Activated CD8-positive, alpha-beta T cell treated with anti-CD3 and anti-CD28 coated beads, Interleukin-2, amount 10 ng/mL, durations not matched to agents 7 days and 5 days (primary cell): ENCODE data around the gene SLC27A1. TPM values are rescaled to one million over a fixed set of nuclear protein-coding genes. Genes with fewer than 3 reads are reported as not detected.

Experiments used
- ATAC-seq: fragments of 150-1000 bp; cut with Tn5 transposase; one replicate; pipeline ENCODE4 v1.10.0; 2021; ENCODE audit warnings: moderate library complexity
- CTCF ChIA-PET: fragments of 350-600 bp; sonication (Branson Sonifier 250); formaldehyde crosslinking; loops from one replicate; lab custom pipeline; 2021; ENCODE audit warnings: antibody characterized with exemption; lab: Charles Lee
- POLR2A ChIA-PET: fragments of 350-600 bp; sonication (Branson Sonifier 250); formaldehyde crosslinking; loops from one replicate; lab custom pipeline; 2021; ENCODE audit warnings: antibody characterized with exemption; lab: Charles Lee
- DNase-seq: peaks from one replicate; pipeline ENCODE4 v3.0.0-alpha.2; 2020
- H3K27ac Mint-ChIP-seq: one replicate; pipeline ENCODE4 v1.8.0; 2021; ENCODE audit warnings: mild to moderate bottlenecking, mixed read lengths
- H3K27me3 Mint-ChIP-seq: one replicate; pipeline ENCODE4 v1.8.0; 2021; ENCODE audit warnings: low read depth, mixed read lengths
- H3K36me3 Mint-ChIP-seq: one replicate; pipeline ENCODE4 v1.8.0; 2021; ENCODE audit warnings: low read depth, mixed read lengths
- H3K4me1 Mint-ChIP-seq: one replicate; pipeline ENCODE4 v1.8.0; 2021; ENCODE audit warnings: low read depth, mixed read lengths
- H3K4me3 Mint-ChIP-seq: one replicate; pipeline ENCODE4 v1.8.0; 2021; ENCODE audit warnings: mild to moderate bottlenecking, mixed read lengths
- H3K9me3 Mint-ChIP-seq: one replicate; pipeline ENCODE4 v1.8.0; 2022; ENCODE audit warnings: mixed read lengths; ENCODE audit not compliant: insufficient read depth
- total RNA-seq, 2 experiments: library from RNA; stranded (reverse); gene quantifications; one replicate each; pipeline ENCODE4 v1.2.3, GENCODE V29; 2021

Gene SLC27A1
- total RNA-seq, 2 experiments from 2014 or later: 7.3 to 7.4 TPM

DNA sequence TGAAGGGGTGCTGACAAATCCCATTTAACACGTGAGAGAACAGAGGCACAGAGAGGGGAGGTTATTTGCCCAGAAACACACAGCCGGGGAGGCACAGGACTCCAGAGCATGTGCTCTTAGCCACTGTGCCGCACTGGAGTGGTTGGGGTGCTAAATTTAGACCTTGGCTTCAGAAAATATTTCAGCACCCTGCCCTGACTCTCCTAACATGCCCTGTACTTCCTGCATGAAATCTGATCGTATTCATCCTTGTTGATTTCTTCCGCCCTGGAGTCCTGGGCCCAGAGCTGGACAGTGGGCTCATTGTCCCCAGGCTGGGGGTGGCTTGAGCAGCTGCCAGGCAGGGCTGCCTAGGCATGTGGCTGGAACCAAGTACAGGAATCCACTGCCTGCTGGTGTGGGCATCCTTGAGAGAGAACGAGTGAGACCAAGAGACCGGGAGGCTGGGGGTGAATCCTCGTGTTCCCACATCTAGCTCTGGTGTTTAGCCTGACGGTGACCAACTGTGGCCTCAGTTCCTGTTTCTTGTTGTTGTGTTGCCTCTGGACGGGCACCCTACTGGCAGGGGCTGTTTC, 5.3 kb downstream of the SLC27A1 start:
- ATAC-seq: no peak
- Mint-ChIP-seq H3K9me3 (no peaks in the 10 kb centered on the region), H3K27me3 (peaks cover 3% of the 10 kb centered on the region), H3K4me1 (peaks cover 27% of the 10 kb centered on the region), H3K27ac (no peak overlapping the region), H3K4me3 (no peak overlapping the region), H3K36me3 (no peaks in the 10 kb centered on the region)
- DNase-seq: no peak
- POLR2A ChIA-PET: no interaction called here
- CTCF ChIA-PET: interaction anchor here (0.8 kb wide), 1 partner anchor 20 kb away, joined by 3 read pairs; no protein-coding TSS in a partner anchor

DNA sequence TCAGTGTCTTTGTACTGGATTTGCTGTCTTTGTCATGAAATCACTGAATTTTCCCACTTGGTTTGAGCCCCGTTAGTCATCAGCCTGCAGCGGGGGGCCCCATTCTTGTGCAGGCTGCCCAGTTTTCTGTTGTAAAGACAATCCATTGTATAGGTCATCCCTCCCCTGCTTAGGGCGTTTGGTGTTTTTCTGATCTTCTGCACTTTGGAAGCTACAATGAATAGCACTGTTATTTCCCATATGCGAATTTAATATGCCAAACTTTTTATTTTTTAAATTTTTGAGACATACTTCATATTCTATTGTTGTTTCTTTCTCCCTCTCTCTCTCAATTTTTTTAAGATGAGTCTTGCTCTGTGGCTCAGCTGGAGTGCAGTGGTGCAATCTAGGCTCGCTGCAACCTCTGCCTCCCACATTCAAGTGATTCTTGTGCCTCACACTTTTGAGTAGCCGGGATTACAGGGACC, 9.0 kb downstream of the SLC27A1 start:
- ATAC-seq (no peak), DNase-seq (no peak)
- Mint-ChIP-seq H3K36me3 (no peaks in the 10 kb centered on the region), H3K27ac (no peak overlapping the region), H3K9me3 (no peaks in the 10 kb centered on the region), H3K4me3 (no peak overlapping the region), H3K4me1 (no peaks in the 10 kb centered on the region), H3K27me3 (no peaks in the 10 kb centered on the region)
- CTCF ChIA-PET: interaction anchor here (3.4 kb wide), 1 partner anchor 17 kb away, joined by 15 read pairs; no protein-coding TSS in a partner anchor
- POLR2A ChIA-PET: no interaction called here

DNA sequence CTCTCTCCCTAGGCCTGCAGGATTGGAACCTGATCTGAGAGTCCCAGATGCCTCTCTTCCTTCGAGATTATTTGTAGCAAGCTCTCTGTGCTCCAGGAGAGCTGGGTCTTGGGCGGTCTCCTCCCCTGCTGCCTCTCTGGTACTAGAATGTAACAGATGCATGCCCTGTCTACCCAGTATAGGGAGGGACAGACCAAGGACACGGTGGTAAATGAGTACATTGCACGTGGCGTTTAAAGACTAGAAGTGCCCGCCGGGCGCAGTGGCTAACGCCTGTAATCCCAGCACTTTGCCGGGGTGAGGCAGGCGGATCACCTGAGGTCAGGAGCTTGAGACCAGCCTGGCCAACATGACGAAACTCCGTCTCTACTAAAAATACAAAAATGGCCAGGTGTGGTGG, 11.7 kb downstream of the SLC27A1 start:
- ChIA-PET CTCF (no interaction called here), POLR2A (no interaction called here)
- Mint-ChIP-seq H3K4me1 (peaks cover 3% of the 10 kb centered on the region), H3K4me3 (no peak overlapping the region), H3K36me3 (no peaks in the 10 kb centered on the region), H3K27me3 (no peaks in the 10 kb centered on the region), H3K9me3 (no peaks in the 10 kb centered on the region), H3K27ac (no peak overlapping the region)
- ATAC-seq (no peak), DNase-seq (no peak)

DNA sequence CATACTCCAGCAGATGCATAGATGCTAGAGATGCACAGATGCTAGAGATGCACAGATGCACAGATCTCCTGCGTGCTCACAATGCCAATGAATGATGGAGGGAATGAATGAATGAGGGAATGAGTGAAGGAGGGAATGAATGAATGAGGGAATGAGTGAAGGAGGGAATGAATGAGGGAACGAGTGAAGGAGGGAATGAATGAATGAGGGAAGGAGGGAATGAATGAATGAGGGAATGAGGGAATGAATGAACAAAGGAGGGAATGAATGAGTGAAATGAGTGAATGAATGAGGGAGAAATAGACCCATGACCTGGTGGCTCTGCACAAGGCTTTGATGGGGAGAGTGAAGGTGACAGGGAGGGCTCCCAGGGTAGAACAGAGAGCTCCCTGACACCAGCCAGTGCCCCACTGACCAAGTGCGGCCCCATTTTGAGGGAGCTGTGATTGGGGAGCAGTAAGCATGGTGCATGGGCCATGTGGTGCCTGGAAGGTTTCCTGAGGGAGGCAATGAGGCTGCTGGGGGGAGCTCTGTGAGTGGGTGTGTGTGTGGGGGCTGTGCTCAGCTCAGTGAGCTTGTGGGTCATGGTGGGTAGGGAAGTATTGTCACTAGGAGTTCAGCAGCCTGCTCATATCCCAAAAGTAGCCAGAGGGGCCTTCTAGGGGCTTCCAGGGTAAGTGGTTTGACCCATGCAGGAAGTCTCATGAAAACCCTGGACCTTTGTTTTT, 12.7 kb downstream of the SLC27A1 start:
- Mint-ChIP-seq H3K9me3 (no peaks in the 10 kb centered on the region), H3K4me1 (peaks cover 11% of the 10 kb centered on the region), H3K27ac (no peak overlapping the region), H3K27me3 (no peaks in the 10 kb centered on the region), H3K36me3 (no peaks in the 10 kb centered on the region), H3K4me3 (no peak overlapping the region)
- no peak for DNase-seq
- CTCF ChIA-PET: no interaction called here
- POLR2A ChIA-PET: no interaction called here
- ATAC-seq: no peak

DNA sequence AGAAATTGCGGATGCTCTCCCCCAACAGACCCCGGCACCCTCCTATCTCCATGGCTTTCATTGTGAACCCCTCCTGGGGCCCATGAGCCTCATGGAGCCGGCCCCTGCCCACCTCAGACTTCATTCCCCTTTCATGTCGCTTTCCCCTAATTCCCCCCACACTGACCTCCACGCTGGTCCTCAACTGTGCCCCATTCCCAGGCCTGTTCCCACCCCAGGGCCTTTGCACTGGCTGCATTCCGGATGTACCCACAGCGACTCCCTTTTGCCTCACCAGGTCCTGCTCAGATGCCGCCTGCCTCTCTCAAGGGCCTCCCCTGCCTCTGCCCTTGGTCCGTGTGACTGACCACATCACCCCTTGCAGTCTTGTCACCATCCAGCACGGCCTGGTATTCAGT, 13.3 kb downstream of the SLC27A1 start:
- no peak for ATAC-seq

DNA sequence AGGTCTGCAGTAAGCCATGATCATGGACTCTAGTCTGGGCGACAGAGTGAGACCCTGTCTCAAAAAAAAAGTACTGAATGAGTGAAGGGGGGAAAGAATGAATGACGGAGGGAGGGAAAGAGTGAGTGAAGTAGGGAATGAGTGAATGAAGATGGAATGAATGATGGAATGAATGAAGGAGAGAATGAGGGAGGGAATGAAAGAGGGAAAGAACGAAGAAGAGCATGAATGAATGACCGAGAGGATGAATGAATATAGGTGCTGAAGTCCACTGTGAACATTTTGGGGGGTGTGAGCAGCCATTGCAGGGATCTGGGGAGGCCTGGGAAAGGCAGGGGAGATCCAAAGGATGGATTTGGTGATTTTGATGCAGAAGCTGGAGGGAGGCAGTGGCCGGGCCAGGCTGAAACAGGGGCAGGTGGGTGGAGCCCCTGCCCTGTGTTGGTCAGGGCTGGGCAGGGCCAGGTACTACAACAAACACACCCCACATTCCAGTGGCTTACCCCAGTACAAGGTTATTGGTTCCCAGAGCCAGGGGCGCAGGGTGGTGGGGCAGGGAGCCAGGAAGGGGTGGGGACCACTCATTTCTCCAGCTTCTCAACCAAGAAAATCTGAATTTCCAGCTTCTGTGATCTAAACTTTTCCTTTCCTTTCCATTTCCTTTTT, 14.3 kb downstream of the SLC27A1 start:
- peaks cover 5% of the 10 kb centered on the region for H3K36me3 Mint-ChIP-seq
- H3K9me3 Mint-ChIP-seq: no peaks in the 10 kb centered on the region
- ChIA-PET CTCF (interaction anchor here (1.4 kb wide), 1 partner anchor 12 kb away, joined by 5 read pairs; no protein-coding TSS in a partner anchor), POLR2A (no interaction called here)
- H3K4me3 Mint-ChIP-seq: no peak overlapping the region
- H3K4me1 Mint-ChIP-seq: peaks cover 27% of the 10 kb centered on the region
- ATAC-seq (no peak), DNase-seq (no peak)
- H3K27me3 Mint-ChIP-seq: no peaks in the 10 kb centered on the region
- no peak overlapping the region for H3K27ac Mint-ChIP-seq

More for the DNA sequence above, 13.3 kb downstream of the SLC27A1 start:
- ChIA-PET CTCF (no interaction called here), POLR2A (no interaction called here)
- H3K27me3 Mint-ChIP-seq: no peaks in the 10 kb centered on the region
- H3K9me3 Mint-ChIP-seq: no peaks in the 10 kb centered on the region
- H3K4me1 Mint-ChIP-seq: peaks cover 17% of the 10 kb centered on the region
- DNase-seq: no peak
- H3K4me3 Mint-ChIP-seq: no peak overlapping the region
- no peak overlapping the region for H3K27ac Mint-ChIP-seq
- H3K36me3 Mint-ChIP-seq: peaks cover 2% of the 10 kb centered on the region

DNA sequence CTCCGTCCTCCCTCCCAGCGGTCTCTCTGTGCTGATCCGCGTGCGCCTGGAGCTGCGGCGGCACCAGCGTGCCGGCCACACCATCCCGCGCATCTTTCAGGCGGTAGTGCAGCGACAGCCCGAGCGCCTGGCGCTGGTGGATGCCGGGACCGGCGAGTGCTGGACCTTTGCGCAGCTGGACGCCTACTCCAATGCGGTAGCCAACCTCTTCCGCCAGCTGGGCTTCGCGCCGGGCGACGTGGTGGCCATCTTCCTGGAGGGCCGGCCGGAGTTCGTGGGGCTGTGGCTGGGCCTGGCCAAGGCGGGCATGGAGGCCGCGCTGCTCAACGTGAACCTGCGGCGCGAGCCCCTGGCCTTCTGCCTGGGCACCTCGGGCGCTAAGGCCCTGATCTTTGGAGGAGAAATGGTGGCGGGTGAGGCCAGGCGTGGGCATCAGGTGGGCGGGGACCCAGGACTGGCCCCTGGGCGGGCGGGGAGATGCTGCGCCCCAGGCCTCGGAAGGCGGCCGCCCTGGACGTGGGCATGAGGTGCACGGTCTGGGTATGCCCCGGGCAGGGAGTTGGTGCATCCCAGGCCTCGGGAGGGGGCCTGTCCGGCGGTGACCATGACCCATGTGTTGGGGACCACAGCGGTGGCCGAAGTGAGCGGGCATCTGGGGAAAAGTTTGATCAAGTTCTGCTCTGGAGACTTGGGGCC, 16.4 kb downstream of the SLC27A1 start:
- POLR2A ChIA-PET: no interaction called here
- CTCF ChIA-PET: interaction anchor here (1.6 kb wide), 1 partner anchor 10 kb away, joined by 12 read pairs; no protein-coding TSS in a partner anchor
- Mint-ChIP-seq H3K36me3 (peaks cover 7% of the 10 kb centered on the region), H3K4me1 (peaks cover 47% of the 10 kb centered on the region), H3K9me3 (no peaks in the 10 kb centered on the region), H3K4me3 (no peak overlapping the region), H3K27ac (no peak overlapping the region), H3K27me3 (no peaks in the 10 kb centered on the region)
- DNase-seq: no peak
- no peak for ATAC-seq

DNA sequence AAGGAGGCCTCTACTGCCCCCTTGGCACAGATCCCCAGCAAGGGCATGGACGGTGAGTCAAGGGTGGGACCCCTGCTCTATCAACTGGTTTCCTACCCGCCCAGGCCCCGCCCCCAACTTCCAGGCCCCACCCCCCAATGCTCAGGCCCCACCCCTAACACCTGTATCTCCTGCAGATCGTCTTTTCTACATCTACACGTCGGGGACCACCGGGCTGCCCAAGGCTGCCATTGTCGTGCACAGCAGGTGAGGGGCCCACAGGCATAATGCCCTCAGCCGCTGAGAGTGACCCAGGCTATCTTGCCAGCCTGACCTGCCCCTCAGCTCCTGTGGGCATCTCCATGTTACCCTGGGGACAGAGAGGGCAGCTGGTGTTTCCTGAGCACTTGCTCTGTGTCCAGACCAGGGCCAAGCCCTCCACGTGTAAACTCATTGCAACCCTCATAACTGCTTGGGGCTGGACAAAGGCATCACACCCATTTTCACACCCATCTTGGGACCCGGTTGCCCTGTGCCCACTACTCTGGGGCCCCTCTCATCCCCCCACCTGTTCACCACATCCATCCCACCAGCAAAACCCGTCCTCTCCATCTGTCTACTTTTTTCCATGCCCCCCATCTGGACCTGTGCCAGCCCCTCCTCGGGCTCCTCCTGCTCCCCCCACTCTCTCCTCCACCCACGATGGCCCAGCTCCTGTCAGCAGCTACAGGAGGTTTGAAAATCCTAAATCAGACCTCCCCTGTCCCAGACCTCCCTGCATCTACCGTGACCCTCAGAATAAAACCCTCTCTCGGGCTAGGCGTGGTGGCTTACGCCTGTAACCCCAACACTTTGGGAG, 17.2 kb downstream of the SLC27A1 start:
- H3K4me3 Mint-ChIP-seq: peak overlapping the region; percentile 42
- DNase-seq (no peak), ATAC-seq (no peak)
- H3K27me3 Mint-ChIP-seq: no peaks in the 10 kb centered on the region
- H3K36me3 Mint-ChIP-seq: peaks cover 7% of the 10 kb centered on the region
- H3K27ac Mint-ChIP-seq: peak overlapping the region; percentile 92
- CTCF ChIA-PET: interaction anchor here (1.0 to 1.6 kb wide), 2 partner anchors 9 to 14 kb away, joined by 3 to 12 read pairs; no protein-coding TSS in a partner anchor
- peaks cover 52% of the 10 kb centered on the region for H3K4me1 Mint-ChIP-seq
- POLR2A ChIA-PET: interaction anchor here (0.6 kb wide), 1 partner anchor 82 kb away, joined by 4 read pairs; the partner anchor contains the start of gene BST2
- no peaks in the 10 kb centered on the region for H3K9me3 Mint-ChIP-seq

DNA sequence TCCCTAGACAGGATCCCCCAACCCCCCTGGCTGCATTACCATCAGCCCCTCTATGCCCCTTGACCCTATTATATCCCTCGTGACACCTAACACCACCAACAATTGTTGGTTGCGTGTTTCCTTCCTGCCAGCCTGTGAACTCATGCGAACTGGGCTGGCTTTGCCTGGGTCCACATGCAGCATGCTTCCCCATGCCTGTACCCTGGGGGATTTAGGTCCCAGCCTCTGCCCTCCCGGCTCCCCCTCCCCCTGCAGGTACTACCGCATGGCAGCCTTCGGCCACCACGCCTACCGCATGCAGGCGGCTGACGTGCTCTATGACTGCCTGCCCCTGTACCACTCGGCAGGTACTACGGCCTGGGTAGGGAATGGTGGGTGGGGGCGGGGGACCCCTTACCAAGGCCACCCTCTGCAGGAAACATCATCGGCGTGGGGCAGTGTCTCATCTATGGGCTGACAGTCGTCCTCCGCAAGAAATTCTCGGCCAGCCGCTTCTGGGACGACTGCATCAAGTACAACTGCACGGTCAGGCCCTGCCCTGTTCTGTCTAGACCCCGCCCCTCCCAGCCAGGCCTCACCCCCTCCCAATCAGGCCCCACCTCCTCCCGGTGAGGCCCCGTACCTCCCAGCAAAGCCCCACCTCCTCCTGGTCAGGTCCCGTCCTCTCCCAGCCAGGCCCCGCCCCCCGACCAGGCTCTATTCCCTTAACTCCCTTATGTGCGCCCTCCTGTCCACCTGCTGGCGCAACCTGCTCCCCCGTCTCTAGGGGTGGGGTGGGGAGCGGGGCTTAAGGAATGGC, 18.5 kb downstream of the SLC27A1 start:
- Mint-ChIP-seq H3K4me1 (peaks cover 52% of the 10 kb centered on the region), H3K36me3 (peaks cover 7% of the 10 kb centered on the region), H3K27ac (peak overlapping the region; percentile 92), H3K27me3 (no peaks in the 10 kb centered on the region), H3K4me3 (peak overlapping the region; percentile 73), H3K9me3 (no peaks in the 10 kb centered on the region)
- ATAC-seq (peak; percentile 92), DNase-seq (peak; percentile 89)
- ChIA-PET CTCF (interaction anchor here (1.0 to 1.6 kb wide), 3 partner anchors 8 to 15 kb away, joined by 3 to 12 read pairs (median 3); no protein-coding TSS in a partner anchor), POLR2A (interaction anchor here (0.6 to 1.5 kb wide), 2 partner anchors 83 to 359 kb away, joined by 3 to 4 read pairs; partner anchors contain the start of genes BST2 and JAK3)

DNA sequence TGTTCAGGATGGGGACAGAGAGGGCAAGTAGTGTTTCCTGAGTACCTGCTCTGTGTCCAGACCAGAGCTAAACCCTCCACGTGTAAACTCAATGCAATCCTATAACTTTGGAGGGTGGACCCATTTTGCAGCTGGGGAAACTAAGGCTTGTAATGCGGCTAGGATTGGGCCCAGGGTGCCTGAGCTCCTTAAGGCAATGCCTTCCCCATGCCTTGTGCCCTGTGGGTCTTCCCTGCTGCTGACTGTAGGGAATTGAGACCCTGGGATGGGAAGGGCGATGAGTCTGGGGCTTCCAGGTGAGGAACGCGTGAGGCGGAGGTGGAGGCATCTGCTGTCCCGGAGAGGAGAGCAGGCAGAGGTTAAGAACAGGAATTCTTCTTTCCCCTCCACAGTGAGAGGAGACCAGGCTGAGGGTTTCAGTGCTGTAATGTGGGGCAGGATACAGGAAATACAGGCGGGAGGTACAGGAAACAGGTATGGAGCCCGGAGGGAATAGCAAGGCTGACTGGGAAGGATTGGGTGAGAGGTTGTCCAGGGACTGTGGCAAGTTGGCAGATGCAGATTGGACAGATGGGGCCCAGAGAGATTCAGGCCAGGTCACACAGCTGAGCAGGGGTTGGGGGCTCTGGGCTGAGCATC, 19.2 kb downstream of the SLC27A1 start:
- peak overlapping the region; percentile 92 for H3K27ac Mint-ChIP-seq

More for the DNA sequence above, 19.2 kb downstream of the SLC27A1 start:
- H3K36me3 Mint-ChIP-seq: peaks cover 7% of the 10 kb centered on the region
- DNase-seq (no peak), ATAC-seq (no peak)
- no peaks in the 10 kb centered on the region for H3K27me3 Mint-ChIP-seq
- peak overlapping the region; percentile 34 for H3K4me3 Mint-ChIP-seq
- ChIA-PET CTCF (interaction anchor here (0.7 to 1.4 kb wide), 3 partner anchors 8 to 84 kb away, joined by 3 read pairs; no protein-coding TSS in a partner anchor), POLR2A (interaction anchor here (0.9 to 1.5 kb wide), 2 partner anchors 21 to 358 kb away, joined by 3 read pairs; partner anchors contain the start of gene JAK3)
- no peaks in the 10 kb centered on the region for H3K9me3 Mint-ChIP-seq
- peaks cover 52% of the 10 kb centered on the region for H3K4me1 Mint-ChIP-seq
